GM12878 (cell line): ENCODE results near the gene NTM. TPM values are rescaled to one million over a fixed set of nuclear protein-coding genes. Genes with fewer than 3 reads are reported as not detected.
A peak's percentile ranks its signal among the peaks of the same experiment; 100 is the strongest.

Source experiments
- ASH2L ChIP-seq: fragments of 300-600, 200-600 bp; sonication (generic); IDR thresholded peaks from 2 replicates; pipeline ENCODE4 v1.6.1; 2017; ENCODE audit warnings: low read depth, mild to moderate bottlenecking, borderline replicate concordance
- DPF2 ChIP-seq: fragments of 450-650 bp; IDR thresholded peaks from 2 replicates; pipeline ENCODE4 v1.6.1; 2017; ENCODE audit warnings: mild to moderate bottlenecking
- EGR1 ChIP-seq, 2 experiments: IDR thresholded peaks; 1 replicate in 1 of 2; 2 replicates in 1 of 2; pipeline ENCODE4 v1.6.1; 2011 to 2012; ENCODE audit warnings: low read depth in 2 of 2, low read length in 2 of 2, borderline replicate concordance in 1 of 2, mild to moderate bottlenecking in 1 of 2, moderate library complexity in 1 of 2
- EP300 ChIP-seq, 2 experiments: fragments of 150-350 bp in 1 of 2; IDR thresholded peaks; 2 replicates each; pipeline ENCODE4 v1.6.1; 2011 to 2012; ENCODE audit warnings: low read depth in 2 of 2, low read length in 2 of 2, borderline replicate concordance in 1 of 2, improper control_type of control experiment in 1 of 2, inconsistent platforms in 1 of 2; ENCODE audit not compliant: control insufficient read depth in 1 of 2
- ETV6 ChIP-seq, 2 experiments: fragments of 450-650 bp in 1 of 2; IDR thresholded peaks in 1 of 2; conservative IDR thresholded peaks in 1 of 2; 2 replicates each; pipeline ENCODE4 v1.6.1; 2014; ENCODE audit warnings: antibody characterized with exemption in 1 of 2, borderline replicate concordance in 1 of 2, low read depth in 1 of 2, mild to moderate bottlenecking in 1 of 2, moderate library complexity in 1 of 2
- FOS ChIP-seq: IDR thresholded peaks from 3 replicates; pipeline ENCODE4 v1.6.1; 2011; ENCODE audit warnings: borderline replicate concordance; ENCODE audit not compliant: insufficient read length; ENCODE audit errors: extremely low read depth
- HCFC1 ChIP-seq: fragments of 150-350 bp; IDR thresholded peaks from 2 replicates; pipeline ENCODE4 v1.6.1; 2014; ENCODE audit warnings: low read length
- IKZF1 ChIP-seq: fragments of 450-650 bp; conservative IDR thresholded peaks from 2 replicates; pipeline ENCODE4 v1.6.1; 2017; ENCODE audit warnings: antibody characterized with exemption, mild to moderate bottlenecking
- IKZF2 ChIP-seq, 2 experiments: fragments of 450-650 bp; IDR thresholded peaks; 2 replicates each; pipeline ENCODE4 v1.6.1; 2017; ENCODE audit warnings: mild to moderate bottlenecking in 2 of 2, moderate library complexity in 2 of 2
- IRF4 ChIP-seq: IDR thresholded peaks from 2 replicates; pipeline ENCODE4 v1.6.1; 2011; ENCODE audit warnings: low read depth, low read length
- JUND ChIP-seq: IDR thresholded peaks from 2 replicates; pipeline ENCODE4 v1.6.1; 2012; ENCODE audit warnings: low read depth, mild to moderate bottlenecking, low read length, improper control_type of control experiment, moderate library complexity
- MEF2B ChIP-seq: fragments of 450-650 bp; IDR thresholded peaks from 2 replicates; pipeline ENCODE4 v1.6.1; 2018; ENCODE audit warnings: mild to moderate bottlenecking, moderate library complexity; ENCODE audit not compliant: partially characterized antibody, poor library complexity, severe bottlenecking
- MTA2 ChIP-seq: fragments of 450-650 bp; IDR thresholded peaks from 2 replicates; pipeline ENCODE4 v1.6.1; 2016; ENCODE audit warnings: low read depth, mild to moderate bottlenecking, moderate library complexity
- NBN ChIP-seq: fragments of 450-650 bp; IDR thresholded peaks from 2 replicates; pipeline ENCODE4 v1.6.1; 2016
- NFIC ChIP-seq: IDR thresholded peaks from 2 replicates; pipeline ENCODE4 v1.6.1; 2012; ENCODE audit warnings: low read depth, mild to moderate bottlenecking, inconsistent platforms, low read length, moderate library complexity
- NFYB ChIP-seq: IDR thresholded peaks from 2 replicates; pipeline ENCODE4 v1.6.1; 2011; ENCODE audit warnings: low read depth, mild to moderate bottlenecking, low read length, improper control_type of control experiment, moderate library complexity; ENCODE audit not compliant: insufficient read depth
- NR2F1 ChIP-seq: fragments of 450-650 bp; conservative IDR thresholded peaks from 2 replicates; pipeline ENCODE4 v1.6.1; 2017; ENCODE audit warnings: mild to moderate bottlenecking
- PAX8 ChIP-seq: fragments of 450-650 bp; IDR thresholded peaks from 2 replicates; pipeline ENCODE4 v1.6.1; 2017; ENCODE audit warnings: mild to moderate bottlenecking, moderate library complexity
- POLR2AphosphoS5 ChIP-seq: IDR thresholded peaks from 2 replicates; pipeline ENCODE4 v1.6.1; 2011; ENCODE audit warnings: mild to moderate bottlenecking, low read length, inconsistent platforms
- RUNX3 ChIP-seq: IDR thresholded peaks from 2 replicates; pipeline ENCODE4 v1.6.1; 2012; ENCODE audit warnings: low read length, inconsistent platforms
- TCF3 ChIP-seq: IDR thresholded peaks from 2 replicates; pipeline ENCODE4 v1.6.1; 2012; ENCODE audit warnings: low read depth, mild to moderate bottlenecking, low read length, borderline replicate concordance; ENCODE audit not compliant: insufficient read depth
- WRNIP1 ChIP-seq: IDR thresholded peaks from 2 replicates; pipeline ENCODE4 v1.6.1; 2011; ENCODE audit warnings: low read depth, low read length, improper control_type of control experiment, borderline replicate concordance
- ZBTB11 ChIP-seq: fragments of 450-650 bp; formaldehyde crosslinking; IDR thresholded peaks from 2 replicates; pipeline ENCODE4 v1.5.0; 2022; ENCODE audit warnings: mild to moderate bottlenecking, missing genetic modification characterization
- ZNF24 ChIP-seq: fragments of 450-650 bp; IDR thresholded peaks from 2 replicates; pipeline ENCODE4 v1.6.1; 2017; ENCODE audit warnings: antibody characterized with exemption, mild to moderate bottlenecking
- ZNF622 ChIP-seq: fragments of 450-650 bp; IDR thresholded peaks from 2 replicates; pipeline ENCODE4 v1.6.1; 2017; ENCODE audit warnings: mild to moderate bottlenecking, inconsistent platforms
- ZSCAN29 ChIP-seq: fragments of 450-650 bp; IDR thresholded peaks from 2 replicates; pipeline ENCODE4 v1.6.1; 2017; ENCODE audit warnings: mild to moderate bottlenecking, moderate library complexity
- polyA plus RNA-seq, 11 experiments: library from polyadenylated mRNA; depleted of rRNA in 4 of 11; unstranded in 6 of 11; stranded (reverse) in 5 of 11; fragments of >200 nt; fragmentation: Nextera tagmentation in 4 of 11; fragmentation: Illumina TruSeq in 1 of 11; extraction: Ambion mirVana in 4 of 11; extraction: Trizol in 1 of 11; gene quantifications; 1 replicate in 1 of 11; 2 replicates in 10 of 11; pipeline versions ENCODE4 v1.2.1 to v1.2.3, GENCODE V29; 2011 to 2016; ENCODE audit warnings: inconsistent platforms in 2 of 11, missing spikeins in 2 of 11, low read depth in 1 of 11
- total RNA-seq, 4 experiments: library from RNA; depleted of rRNA in 3 of 4; stranded (reverse); fragments of >200 nt in 3 of 4; fragmentation: Illumina TruSeq in 1 of 4; extraction: Trizol in 1 of 4; gene quantifications; 2 replicates each; pipeline versions ENCODE4 v1.2.1 to v1.2.3, GENCODE V29; 2013 to 2021
- TF ChIP-seq, protein P1 (sequence below): fragments of 450-650 bp; IDR thresholded peaks from 2 replicates; pipeline ENCODE4 v1.6.1; 2017; ENCODE audit warnings: mild to moderate bottlenecking, low read depth, inconsistent platforms; ENCODE audit not compliant: poor library complexity, severe bottlenecking

The NTM gene
- total and polyA plus RNA-seq, 10 of the 15 experiments (the other 5 are each of a cell fraction or from before 2014, with no cell fraction given): not detected

GRCh38 chr11:132357811-132358572, 987.6 kb downstream of the NTM start (continued):
- TF ChIP-seq FOS (no peak), NFIC (peak; percentile 97), PAX8 (no peak), NR2F1 (peak; percentile 90), HCFC1 (no peak), WRNIP1 (no peak; the same call in 1 of the 2 replicates), MEF2B (peak; percentile 48), ZNF24 (no peak), RUNX3 (peak; percentile 95), POLR2AphosphoS5 (no peak), NBN (0 out of 2 replicates have a peak, but pooled peaks have one; percentile 65), ASH2L (no peak), ZNF622 (no peak), ETV6 (conservative IDR thresholded peaks at IDR 0.05 in 1 of 2, IDR thresholded peaks at IDR 0.05 in 1 of 2; ENCODE audit: borderline replicate concordance in 1 of 2, low read depth in 1 of 2) (peak in 1 of 2 experiments; percentile 61; a peak in 2 of 4 replicates), TCF3 (peak; percentile 97), ZBTB11 (CRISPR knock-in tag) (no peak), IKZF1 (peak; percentile 97), EP300 (IDR thresholded peaks at IDR 0.05; ENCODE audit: borderline replicate concordance in 1 of 2, control insufficient read depth in 1 of 2, low read depth in 2 of 2, low read length in 2 of 2) (peak; percentile 64 to 95), ZSCAN29 (no peak), DPF2 (peak; percentile 99), NFYB (0 out of 2 replicates have a peak, but pooled peaks have one; percentile 7), EGR1 (IDR thresholded peaks at IDR 0.05; ENCODE audit: borderline replicate concordance in 1 of 2, low read depth in 2 of 2, low read length in 2 of 2) (no peak), MTA2 (peak; percentile 98), IKZF2 (IDR thresholded peaks at IDR 0.05) (peak; percentile 95 to 98), JUND (peak; percentile 97), IRF4 (peak; percentile 92)
- TF ChIP-seq, protein P1, sequence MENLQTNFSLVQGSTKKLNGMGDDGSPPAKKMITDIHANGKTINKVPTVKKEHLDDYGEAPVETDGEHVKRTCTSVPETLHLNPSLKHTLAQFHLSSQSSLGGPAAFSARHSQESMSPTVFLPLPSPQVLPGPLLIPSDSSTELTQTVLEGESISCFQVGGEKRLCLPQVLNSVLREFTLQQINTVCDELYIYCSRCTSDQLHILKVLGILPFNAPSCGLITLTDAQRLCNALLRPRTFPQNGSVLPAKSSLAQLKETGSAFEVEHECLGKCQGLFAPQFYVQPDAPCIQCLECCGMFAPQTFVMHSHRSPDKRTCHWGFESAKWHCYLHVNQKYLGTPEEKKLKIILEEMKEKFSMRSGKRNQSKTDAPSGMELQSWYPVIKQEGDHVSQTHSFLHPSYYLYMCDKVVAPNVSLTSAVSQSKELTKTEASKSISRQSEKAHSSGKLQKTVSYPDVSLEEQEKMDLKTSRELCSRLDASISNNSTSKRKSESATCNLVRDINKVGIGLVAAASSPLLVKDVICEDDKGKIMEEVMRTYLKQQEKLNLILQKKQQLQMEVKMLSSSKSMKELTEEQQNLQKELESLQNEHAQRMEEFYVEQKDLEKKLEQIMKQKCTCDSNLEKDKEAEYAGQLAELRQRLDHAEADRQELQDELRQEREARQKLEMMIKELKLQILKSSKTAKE: peak; percentile 59
